ENCODE results near the gene RSKR.

The RSKR gene

GRCh38 chr17:28569446-28569845, 44.5 kb downstream of the RSKR start:
- in situ Hi-C loops (cut with HindIII; ENCODE audit: low pct_ligation_motif_present, low pct_unique_long_range_greater_than_20kb, low sequenced_read_pairs), result no loop called here
- DNase-seq, result no peak

GRCh38 chr17:28567604-28568003, 46.4 kb downstream of the RSKR start:
- in situ Hi-C loops (cut with HindIII; ENCODE audit: low pct_ligation_motif_present, low pct_unique_long_range_greater_than_20kb, low sequenced_read_pairs), result no loop called here
- no peak for DNase-seq

- in situ Hi-C loops (cut with HindIII; ENCODE audit: low pct_ligation_motif_present, low pct_unique_long_range_greater_than_20kb, low sequenced_read_pairs), result no loop called here
- DNase-seq, result peak; percentile 98
Measured at GRCh38 chr17:28563475-28563874, 50.5 kb downstream of the RSKR start.

All from ACHN (cell line).